Measurements from ENCODE around the gene RAPGEF2. TPM values are rescaled to one million over a fixed set of nuclear protein-coding genes. Genes with fewer than 3 reads are reported as not detected.

The RAPGEF2 gene
- total RNA-seq, 1 donor from 2014 or later: 40.6 TPM

GRCh38 chr4:159389756-159390155 lies 286.9 kb downstream of the RAPGEF2 start:
- no peak for TF ChIP-seq CTCF (conservative IDR thresholded peaks at IDR 0.05)
- DNase-seq (ENCODE audit: extremely low spot score, unreplicated experiment): no peak
- H3K9me3 Mint-ChIP-seq: peaks cover 11% of the 10 kb centered on the region
- H3K27me3 Mint-ChIP-seq: no peaks in the 10 kb centered on the region
- no peaks in the 10 kb centered on the region for H3K4me1 Mint-ChIP-seq (ENCODE audit: unreplicated experiment)
- H3K36me3 Mint-ChIP-seq: no peaks in the 10 kb centered on the region
- H3K4me3 Mint-ChIP-seq: no peak overlapping the region
- no peak overlapping the region for H3K27ac Mint-ChIP-seq

GRCh38 chr4:159390648-159391047 lies 287.8 kb downstream of the RAPGEF2 start:
- Mint-ChIP-seq H3K27me3 (no peaks in the 10 kb centered on the region), H3K4me1 (ENCODE audit: unreplicated experiment) (no peaks in the 10 kb centered on the region), H3K27ac (peak overlapping the region; percentile 48), H3K36me3 (no peaks in the 10 kb centered on the region), H3K9me3 (peaks cover 11% of the 10 kb centered on the region), H3K4me3 (no peak overlapping the region)
- no peak for TF ChIP-seq CTCF (conservative IDR thresholded peaks at IDR 0.05)
- DNase-seq (ENCODE audit: extremely low spot score, unreplicated experiment): no peak

- Mint-ChIP-seq H3K9me3 (no peaks in the 10 kb centered on the region), H3K36me3 (no peaks in the 10 kb centered on the region), H3K4me1 (ENCODE audit: unreplicated experiment) (peaks cover 6% of the 10 kb centered on the region), H3K27me3 (no peaks in the 10 kb centered on the region), H3K27ac (no peak overlapping the region), H3K4me3 (no peak overlapping the region)
- no peak for TF ChIP-seq CTCF (conservative IDR thresholded peaks at IDR 0.05)
- DNase-seq (ENCODE audit: extremely low spot score, unreplicated experiment): no peak
Measured at GRCh38 chr4:159395693-159396092, 292.8 kb downstream of the RAPGEF2 start.

- Mint-ChIP-seq H3K27me3 (no peaks in the 10 kb centered on the region), H3K27ac (no peak overlapping the region), H3K4me1 (ENCODE audit: unreplicated experiment) (peaks cover 11% of the 10 kb centered on the region), H3K9me3 (no peaks in the 10 kb centered on the region), H3K4me3 (no peak overlapping the region), H3K36me3 (no peaks in the 10 kb centered on the region)
- no peak for DNase-seq (ENCODE audit: extremely low spot score, unreplicated experiment)
- TF ChIP-seq CTCF (conservative IDR thresholded peaks at IDR 0.05): no peak
Measured at GRCh38 chr4:159396151-159396550, 293.3 kb downstream of the RAPGEF2 start.

GRCh38 chr4:159398236-159398638 lies 295.4 kb downstream of the RAPGEF2 start:
- H3K4me3 Mint-ChIP-seq: no peak overlapping the region
- H3K4me1 Mint-ChIP-seq (ENCODE audit: unreplicated experiment): peaks cover 20% of the 10 kb centered on the region
- no peak overlapping the region for H3K27ac Mint-ChIP-seq
- H3K9me3 Mint-ChIP-seq: no peaks in the 10 kb centered on the region
- DNase-seq (ENCODE audit: extremely low spot score, unreplicated experiment): no peak
- H3K36me3 Mint-ChIP-seq: no peaks in the 10 kb centered on the region
- H3K27me3 Mint-ChIP-seq: no peaks in the 10 kb centered on the region
- TF ChIP-seq CTCF (conservative IDR thresholded peaks at IDR 0.05): no peak

Measured in type B pancreatic cell (in vitro differentiated cells).